Heart right ventricle (tissue), 16 donors: Measurements from ENCODE around the gene SLC2A9. TPM values are rescaled to one million over a fixed set of nuclear protein-coding genes. Genes with fewer than 3 reads are reported as not detected.

ENCODE experiments used
- ATAC-seq, 8 donors: fragments of 200-7000 bp; cut with Tn5 transposase; one replicate each; pipeline ENCODE4 v1.9.1; 2020; ENCODE audit warnings: mild to moderate bottlenecking in 8 of 8, moderate library complexity in 8 of 8, moderate number of reproducible peaks in 1 of 8
- DNase-seq, 2 donors: peaks; one replicate each; pipeline ENCODE4 v3.0.0-alpha.2; 2020
- H3K27ac ChIP-seq, 10 donors: fragments of 200-600 bp; sonication (generic) in 2 of 10; one replicate each; pipeline versions ENCODE4 v1.5.0 to v1.8.0; 2020 to 2022; ENCODE audit warnings: mild to moderate bottlenecking in 3 of 10
- H3K27me3 ChIP-seq, 7 donors: fragments of 200-600 bp; one replicate each; pipeline ENCODE4 v1.8.0; 2021 to 2022; ENCODE audit warnings: mild to moderate bottlenecking in 2 of 7
- H3K36me3 ChIP-seq, 9 donors: fragments of 200-600 bp; sonication (generic) in 1 of 9; one replicate each; pipeline versions ENCODE4 v1.5.0 to v1.8.0; 2020 to 2022; ENCODE audit warnings: mild to moderate bottlenecking in 2 of 9
- H3K4me1 ChIP-seq, 9 donors: fragments of 200-600 bp; sonication (generic) in 1 of 9; one replicate each; pipeline versions ENCODE4 v1.5.0 to v1.8.0; 2020 to 2022; ENCODE audit warnings: mild to moderate bottlenecking in 4 of 9
- H3K4me3 ChIP-seq, 10 donors: fragments of 200-600 bp; sonication (generic) in 2 of 10; one replicate each; pipeline versions ENCODE4 v1.5.0 to v1.8.0; 2020 to 2022; ENCODE audit warnings: mild to moderate bottlenecking in 7 of 10, moderate library complexity in 2 of 10
- H3K9me3 ChIP-seq, 11 donors: fragments of 200-600 bp in 10 of 11; sonication (generic) in 2 of 11; one replicate each; pipeline versions ENCODE4 v1.5.0 to v1.8.0; 2013 to 2022; ENCODE audit warnings: mild to moderate bottlenecking in 2 of 11, control low read depth in 1 of 11, moderate library complexity in 1 of 11
- WGBS, 2 donors: extraction: QIAGEN DNeasy Blood & Tissue Kit; methylation state at CpG; one replicate each; pipeline ENCODE4 v1.1.7; 2013; ENCODE audit warnings: inconsistent platforms in 1 of 2; 5-methylcytosine and 5-hydroxymethylcytosine counted together
- intact Hi-C, 10 donors: fragments of 100-400 bp; cut with DNase I; formaldehyde crosslinking; loops; one replicate each; pipeline versions ENCODE4 v1.11.1 to v1.14.2; 2022
- long read RNA-seq, 3 donors: library from polyadenylated mRNA; unstranded; transcript quantifications; one replicate each; pipeline ENCODE4 v2.0.0, GENCODE V29; 2020 to 2021
- polyA plus RNA-seq, 2 donors: library from polyadenylated mRNA; stranded (reverse); fragments of 200-250 nt; gene quantifications; one replicate each; pipeline ENCODE4 v1.2.3, GENCODE V29; 2013
- total RNA-seq, 10 donors: library from RNA; stranded (reverse); fragmentation: NEBNext Ultra II Directional in 3 of 10; extraction: Animal tissue kit (Norgen Biotek cat#: 25700) in 3 of 10; gene quantifications; one replicate each; pipeline versions ENCODE4 v1.2.1 to v1.2.4, GENCODE V29; 2021 to 2023
- TF ChIP-seq, protein P1 (sequence below), 9 donors: fragments of 200-600 bp; sonication (generic) in 2 of 9; IDR thresholded peaks; one replicate each; pipeline versions ENCODE4 v1.5.0 to v1.8.0; 2021 to 2022; ENCODE audit warnings: antibody characterized with exemption in 9 of 9, mild to moderate bottlenecking in 5 of 9, moderate library complexity in 1 of 9
- donor health status: Arrhythmogenic right ventricular cardiomyopathy.
- donor health status: ischemic (EF 13 %, LVEDD 7.1; RV severe dilation, severe dysfunction).
- donor health status: healthy with polysubstance abuse.
- donor health status: DM: no; HTN: yes; CAD: no.
- donor health status: DM: no; HTN: no; CAD: no.
- donor health status: ischemic (EF 25% LVEDD 6.9; RV normal size, moderate dysfunction).
- donor health status: ischemic (EF 25% LVEDD 5.7; RV mildly dilated, moderate dysfunction).
- donor health status: healthy.
- donor health status: DM: yes; HTN: yes; CAD: no.
- donor health status: Ischemic cardiomyopathy.
- donor health status: ischemic (EF 35%, LVEDD 5.7; RV mildly dilated, moderate dysfunction).
- donor health status: nonischemic (EF 11% LVEDD 7.7; RV severe dilation, severe dysfunction).
- donor health status: DM: yes; HTN: yes; CAD: no.
- donor health status: PGD.
- donor health status: ischemic (EF 29% LVEDD 5.4; RV normal size, mild dysfunction).
- donor health status: nonischemic (EF 23%, LVEDD 6.1; RV moderate dilation, normal function).

Gene SLC2A9
- total RNA-seq (10 to 100 TPM in 2 of 10 donors, 1 to 10 TPM in 8; 3.2 to 10.9 (median 5.8) TPM), polyA plus RNA-seq (1 to 10 TPM; 3.1 to 3.8 TPM)
- long read RNA-seq, donor 1, partial matches to known transcripts, result 4 of 13 reads
- long read RNA-seq, donor 1, other reads (novel, unspliced or antisense), result 9 of 13 reads
- long read RNA-seq, donor 2, partial matches to known transcripts, result 4 of 11 reads
- long read RNA-seq, donor 2, other reads (novel, unspliced or antisense), result 7 of 11 reads
- long read RNA-seq, donor 3, partial matches to known transcripts, result 5 of 28 reads
- long read RNA-seq, donor 3, other reads (novel, unspliced or antisense), result 23 of 28 reads

DNA sequence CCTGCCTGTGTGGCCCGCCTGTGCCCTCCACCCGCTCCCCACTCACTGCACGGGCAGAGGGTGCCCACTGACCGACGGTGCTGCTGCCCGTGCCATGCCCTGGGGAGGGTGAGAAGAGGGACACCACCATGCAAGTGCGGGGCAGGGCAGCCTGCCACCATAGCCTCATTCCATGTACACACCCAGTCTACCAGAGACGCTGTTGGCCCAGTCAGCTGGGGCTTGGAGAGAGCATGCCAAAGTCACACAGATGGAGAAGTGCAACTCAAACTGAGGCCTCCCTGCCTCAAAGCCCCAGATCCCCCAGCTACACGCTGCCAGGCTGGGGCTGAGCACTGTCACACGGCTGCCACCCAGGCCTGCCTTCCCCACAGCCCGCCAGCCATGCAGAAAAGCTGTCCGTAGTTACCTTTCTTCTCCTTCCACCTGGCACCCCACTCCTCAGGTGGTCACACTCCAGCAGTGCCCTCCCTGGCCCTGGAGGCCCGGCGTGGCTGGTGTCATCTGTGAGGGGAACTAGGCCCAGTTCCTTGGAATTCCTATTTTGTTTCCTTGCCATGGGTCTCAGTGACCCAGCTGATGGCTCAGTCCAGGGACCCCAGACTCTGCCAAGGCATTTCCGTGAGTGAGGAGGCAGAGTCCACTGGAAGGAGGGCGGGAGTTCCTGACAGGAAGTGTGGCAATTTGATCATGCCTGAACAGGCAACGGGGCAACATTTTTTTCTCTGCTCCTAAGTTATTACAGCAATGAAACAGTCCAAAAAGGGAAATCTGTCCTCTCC lies at the start of gene SLC2A9:
Gene SLC2A9, minus strand, starts transcription at position 627 of the 782 bp plus-strand sequence. Its CDS starts 68 bp downstream, at position 559.
- Histone ChIP-seq H3K27me3 (no peaks in the 10 kb centered on the region), H3K4me3 (peak within 1 kb of the TSS in 2 of 10 donors; percentile 3 to 40), H3K4me1 (peaks cover 11 to 71% (median 45%) of the 10 kb centered on the region in 9 donors), H3K27ac (peak within 1 kb of the TSS; percentile 32 to 93 (median 64)), H3K36me3 (no peaks in the 10 kb centered on the region), H3K9me3 (no peaks in the 10 kb centered on the region)
- 73 to 74% methylated on average over 17 of the region's 17 CpGs for WGBS, 2 donors
- intact Hi-C loops, result loop anchor here in 4 of 10 donors (2.0 to 10.0 kb wide), 3 partner anchors 42 to 94 kb away; partner anchors contain the start of gene WDR1 (in 2 of the 4)
- ATAC-seq (no peak), DNase-seq (no peak)
- TF ChIP-seq, protein P1, sequence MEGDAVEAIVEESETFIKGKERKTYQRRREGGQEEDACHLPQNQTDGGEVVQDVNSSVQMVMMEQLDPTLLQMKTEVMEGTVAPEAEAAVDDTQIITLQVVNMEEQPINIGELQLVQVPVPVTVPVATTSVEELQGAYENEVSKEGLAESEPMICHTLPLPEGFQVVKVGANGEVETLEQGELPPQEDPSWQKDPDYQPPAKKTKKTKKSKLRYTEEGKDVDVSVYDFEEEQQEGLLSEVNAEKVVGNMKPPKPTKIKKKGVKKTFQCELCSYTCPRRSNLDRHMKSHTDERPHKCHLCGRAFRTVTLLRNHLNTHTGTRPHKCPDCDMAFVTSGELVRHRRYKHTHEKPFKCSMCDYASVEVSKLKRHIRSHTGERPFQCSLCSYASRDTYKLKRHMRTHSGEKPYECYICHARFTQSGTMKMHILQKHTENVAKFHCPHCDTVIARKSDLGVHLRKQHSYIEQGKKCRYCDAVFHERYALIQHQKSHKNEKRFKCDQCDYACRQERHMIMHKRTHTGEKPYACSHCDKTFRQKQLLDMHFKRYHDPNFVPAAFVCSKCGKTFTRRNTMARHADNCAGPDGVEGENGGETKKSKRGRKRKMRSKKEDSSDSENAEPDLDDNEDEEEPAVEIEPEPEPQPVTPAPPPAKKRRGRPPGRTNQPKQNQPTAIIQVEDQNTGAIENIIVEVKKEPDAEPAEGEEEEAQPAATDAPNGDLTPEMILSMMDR (IDR thresholded peaks at IDR 0.05), result no peak

DNA sequence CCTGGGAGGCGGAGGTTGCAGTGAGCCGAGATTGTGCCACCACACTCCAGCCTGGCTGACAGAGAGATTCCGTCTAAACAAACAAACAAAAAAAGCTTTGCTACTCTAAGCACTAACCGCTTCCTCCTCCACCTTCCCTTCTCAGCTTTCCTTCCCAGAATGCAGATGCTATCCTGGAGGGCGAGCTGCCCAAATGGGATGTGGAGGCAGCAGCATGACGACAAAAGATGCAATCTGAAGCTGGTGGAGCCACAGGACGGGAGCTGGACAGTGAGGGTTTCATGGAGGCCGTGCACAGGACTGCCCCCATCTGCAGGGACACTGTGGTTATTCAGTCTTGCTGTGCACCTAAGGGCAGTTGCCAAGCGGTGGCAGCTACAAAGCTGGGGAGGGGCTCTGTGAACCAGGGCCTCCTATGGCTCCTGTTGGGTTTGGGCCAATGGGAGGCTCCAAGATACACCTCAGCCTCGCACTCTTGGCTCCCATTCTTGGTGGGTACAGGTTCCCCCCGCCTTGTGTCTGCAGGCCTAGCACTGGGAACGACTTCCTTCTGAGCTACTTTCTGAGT lies 47.9 kb upstream of the SLC2A9 start:
- Histone ChIP-seq H3K4me1 (peaks cover 0 to 2% (median under 1%) of the 10 kb centered on the region in 9 donors), H3K36me3 (peaks cover 0 to 85% (median 11%) of the 10 kb centered on the region in 9 donors), H3K27ac (no peak overlapping the region), H3K27me3 (no peaks in the 10 kb centered on the region), H3K4me3 (no peak overlapping the region), H3K9me3 (no peaks in the 10 kb centered on the region)
- TF ChIP-seq, protein P1 (IDR thresholded peaks at IDR 0.05), result no peak
- intact Hi-C loops, result loop anchor here in 3 of 10 donors (5.0 to 10.0 kb wide), 2 partner anchors 52 to 174 kb away; no protein-coding TSS in a partner anchor
- no peak for DNase-seq
- 88 to 92% methylated on average over 12 of the region's 12 CpGs for WGBS, 2 donors
- no peak for ATAC-seq

DNA sequence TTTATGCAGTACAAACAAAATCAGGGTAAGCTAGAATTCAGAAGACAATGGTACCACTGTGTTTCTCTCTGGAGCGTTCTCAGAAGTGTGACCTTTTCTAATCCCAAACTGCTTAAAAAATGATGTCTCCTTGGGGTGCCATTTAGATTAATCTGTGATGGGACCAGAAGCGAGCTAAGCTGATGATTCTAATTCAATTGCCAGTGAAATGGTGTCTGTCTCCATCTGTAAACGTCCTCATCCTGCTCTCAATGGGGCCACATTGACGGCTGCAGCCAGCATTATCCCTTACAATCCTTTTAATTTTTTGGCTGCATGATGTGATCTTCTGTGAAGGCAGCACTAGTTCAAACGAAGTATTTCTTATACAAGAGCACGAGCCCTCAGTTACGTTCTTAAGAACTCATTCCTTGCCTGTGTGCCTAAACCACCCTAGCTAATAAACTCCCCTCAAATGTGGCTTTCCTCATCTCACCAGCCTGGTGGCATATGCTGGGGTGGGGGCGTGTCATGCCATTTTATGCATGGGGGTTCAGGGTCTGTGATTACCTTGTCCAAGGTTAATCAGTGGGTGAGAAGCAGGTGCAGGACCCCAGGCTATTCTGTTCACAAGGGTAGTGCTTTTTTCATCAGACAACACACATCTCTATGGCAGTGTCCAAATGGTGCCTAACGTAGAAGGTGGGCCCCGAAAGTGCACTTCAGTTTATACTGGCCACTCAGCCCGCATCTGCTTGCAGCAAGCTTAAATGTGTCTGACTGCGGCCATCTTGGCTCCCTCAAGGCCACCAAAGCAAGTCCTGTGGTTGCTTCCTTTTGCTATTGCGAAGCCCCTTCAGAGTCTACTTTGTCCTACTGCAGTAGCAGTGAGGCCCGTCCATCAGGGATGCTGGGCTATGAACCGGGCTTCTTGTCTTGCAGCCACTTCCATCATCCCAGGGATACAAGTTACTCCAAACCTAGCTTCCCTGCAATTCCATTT lies 45.7 kb upstream of the SLC2A9 start:
- WGBS, 2 donors, result 91 to 93% methylated on average over 15 of the region's 15 CpGs
- Histone ChIP-seq H3K27ac (no peak overlapping the region), H3K27me3 (no peaks in the 10 kb centered on the region), H3K4me3 (no peak overlapping the region), H3K4me1 (peaks cover 3 to 13% (median 10%) of the 10 kb centered on the region in 9 donors), H3K9me3 (no peaks in the 10 kb centered on the region), H3K36me3 (peaks cover 0 to 71% (median 4%) of the 10 kb centered on the region in 9 donors)
- ATAC-seq (no peak), DNase-seq (no peak)
- TF ChIP-seq, protein P1 (IDR thresholded peaks at IDR 0.05), result no peak
- intact Hi-C loops, result loop anchor here in 3 of 10 donors (5.0 to 10.0 kb wide), 2 partner anchors 50 to 172 kb away; no protein-coding TSS in a partner anchor
